NOMO-1 treated with dmso at 0.1 percent for 144 hours (cell line): Measurements from ENCODE around the gene DPYSL4.

Experiments
- DNase-seq: peaks from one replicate; lab custom pipeline; 2025; ENCODE audit not compliant: unreplicated experiment; lab: John Stamatoyannopoulos, UW

DPYSL4 gene

GRCh38 chr10:132193907-132194552, 7.3 kb downstream of the DPYSL4 start:
- DNase-seq, result no peak

DNA sequence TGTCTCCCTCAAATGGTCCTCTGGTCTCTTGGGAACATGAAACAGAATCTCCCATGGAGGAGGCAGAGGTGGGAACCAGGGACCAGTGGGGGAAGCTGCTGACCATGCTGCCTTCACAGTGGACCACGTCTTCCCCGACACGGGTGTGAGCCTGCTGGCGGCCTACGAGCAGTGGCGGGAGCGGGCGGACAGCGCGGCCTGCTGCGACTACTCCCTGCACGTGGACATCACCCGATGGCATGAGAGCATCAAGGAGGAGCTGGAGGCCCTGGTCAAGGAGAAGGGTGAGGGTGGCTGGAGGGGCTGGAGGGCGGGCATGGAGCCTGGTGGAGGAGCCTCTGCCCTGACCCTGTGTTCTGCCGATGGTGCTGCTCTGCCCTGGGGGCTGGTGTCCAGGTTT, 8.0 kb downstream of the DPYSL4 start:
- no peak for DNase-seq

DNA sequence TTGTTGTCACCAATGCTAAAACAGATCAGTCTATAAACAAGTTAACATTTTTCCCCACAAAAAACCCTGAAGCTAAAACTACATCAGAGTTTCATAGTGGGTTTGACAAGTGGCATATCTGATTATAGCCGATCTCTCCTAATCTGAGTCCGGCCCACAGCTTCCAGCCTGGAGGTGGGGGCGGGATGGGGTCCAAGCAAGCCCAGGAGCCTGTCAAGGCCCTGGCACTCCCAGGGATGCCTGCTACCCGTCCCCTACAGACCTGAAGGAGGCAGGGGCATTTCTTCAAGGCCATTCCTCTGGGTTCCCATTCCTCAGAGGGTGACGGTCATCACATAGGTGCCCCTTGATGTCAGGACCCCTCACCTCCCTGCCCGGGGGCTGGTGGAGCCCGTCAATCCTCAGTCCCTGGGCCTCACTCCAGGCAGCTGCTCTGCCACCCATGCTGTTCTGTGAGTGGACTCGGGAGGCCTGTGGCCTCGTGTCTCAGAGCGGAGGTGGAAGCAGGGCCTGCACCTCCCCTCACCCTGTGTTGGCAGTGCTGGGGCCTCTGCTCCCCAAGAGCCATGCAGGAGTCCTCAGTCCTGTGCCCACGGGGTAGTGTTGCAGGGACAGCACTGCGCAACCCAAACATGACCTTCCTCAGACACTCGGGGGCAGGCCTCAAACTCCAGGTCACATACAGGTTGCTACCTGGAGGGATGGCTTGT, 8.8 kb downstream of the DPYSL4 start:
- no peak for DNase-seq

DNA sequence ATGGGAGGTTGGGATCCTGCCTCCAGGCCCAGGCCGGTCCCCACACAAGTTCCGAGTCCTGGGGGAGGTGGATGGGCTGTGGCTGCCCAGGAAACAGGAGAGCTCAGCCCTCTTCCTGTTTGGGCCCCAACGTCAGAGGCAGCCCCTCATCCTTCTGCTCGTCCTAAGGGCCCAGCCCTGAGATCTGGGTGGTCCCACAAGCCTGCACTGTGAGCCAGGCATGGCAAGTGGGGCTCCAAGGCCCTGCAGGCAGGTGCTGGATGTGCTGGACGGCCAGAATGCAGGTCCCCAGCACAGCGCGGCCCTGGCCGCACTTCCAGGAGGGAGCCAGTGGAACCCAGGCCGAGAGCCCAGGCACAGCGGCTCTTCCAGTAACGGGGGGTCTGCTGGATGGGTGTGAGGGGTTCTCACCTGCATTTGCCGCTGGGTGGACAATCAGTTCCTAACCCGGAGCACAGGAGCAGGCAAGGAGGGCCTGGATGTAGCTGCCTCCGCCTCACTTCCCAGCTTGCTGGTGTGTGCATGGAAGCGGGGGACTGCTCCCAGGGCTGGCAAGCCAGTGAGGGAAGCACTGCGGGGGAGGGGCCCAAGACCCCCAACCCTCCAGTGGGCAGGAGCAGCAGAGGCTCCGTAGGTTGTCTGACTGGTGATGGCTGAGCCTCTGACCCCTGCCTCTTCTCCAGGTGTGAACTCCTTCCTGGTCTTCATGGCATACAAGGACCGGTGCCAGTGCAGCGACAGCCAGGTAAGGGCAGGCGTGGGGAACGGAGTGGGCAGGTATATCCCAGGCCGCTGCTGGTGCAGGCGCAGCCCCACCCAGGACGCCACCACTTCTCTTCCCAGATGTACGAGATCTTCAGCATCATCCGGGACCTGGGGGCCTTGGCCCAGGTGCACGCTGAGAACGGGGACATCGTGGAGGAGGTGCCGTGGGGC, 9.7 kb downstream of the DPYSL4 start:
- no peak for DNase-seq

DNA sequence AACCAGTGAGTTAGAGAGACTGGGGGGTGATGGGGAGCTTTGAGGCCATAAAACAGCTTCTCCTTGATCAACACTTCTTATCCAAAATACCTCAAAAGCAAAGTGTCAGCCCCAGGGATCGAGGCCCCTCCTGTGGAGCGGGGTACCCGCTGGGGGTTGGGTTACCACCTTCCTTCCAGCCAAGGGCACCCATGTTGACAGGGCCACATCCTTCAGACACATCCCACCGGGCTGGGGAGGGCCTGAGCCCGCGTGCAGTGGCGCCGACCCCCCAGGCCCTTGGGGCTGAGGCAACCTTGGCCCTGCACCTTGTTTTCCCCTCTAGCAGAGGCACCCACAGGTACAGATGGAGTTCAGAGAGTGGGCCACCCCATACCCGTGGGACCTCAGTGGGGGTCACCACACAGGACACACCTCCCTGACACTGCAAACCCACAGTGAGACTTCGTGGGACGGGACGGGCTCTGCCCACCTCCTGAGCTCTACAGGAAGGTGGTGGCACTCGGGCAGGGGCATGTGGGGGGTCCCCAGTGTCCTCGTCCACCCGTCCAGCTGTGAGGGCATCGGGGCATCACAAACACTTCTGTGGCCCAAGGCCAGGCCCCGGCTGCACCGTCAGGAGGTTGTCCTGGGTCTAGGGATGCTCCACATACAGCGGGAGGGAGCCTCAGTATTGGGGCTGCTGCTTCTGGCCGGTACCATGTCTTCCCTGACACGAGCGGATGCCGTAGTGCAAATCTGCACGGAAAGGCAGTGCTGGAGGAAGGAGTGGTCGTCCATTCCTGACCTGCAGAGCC, 10.7 kb downstream of the DPYSL4 start:
- no peak for DNase-seq

- DNase-seq, result no peak
Measured at GRCh38 chr10:132198068-132198370, 11.3 kb downstream of the DPYSL4 start.

GRCh38 chr10:132198381-132199181, 11.8 kb downstream of the DPYSL4 start:
- no peak for DNase-seq

DNA sequence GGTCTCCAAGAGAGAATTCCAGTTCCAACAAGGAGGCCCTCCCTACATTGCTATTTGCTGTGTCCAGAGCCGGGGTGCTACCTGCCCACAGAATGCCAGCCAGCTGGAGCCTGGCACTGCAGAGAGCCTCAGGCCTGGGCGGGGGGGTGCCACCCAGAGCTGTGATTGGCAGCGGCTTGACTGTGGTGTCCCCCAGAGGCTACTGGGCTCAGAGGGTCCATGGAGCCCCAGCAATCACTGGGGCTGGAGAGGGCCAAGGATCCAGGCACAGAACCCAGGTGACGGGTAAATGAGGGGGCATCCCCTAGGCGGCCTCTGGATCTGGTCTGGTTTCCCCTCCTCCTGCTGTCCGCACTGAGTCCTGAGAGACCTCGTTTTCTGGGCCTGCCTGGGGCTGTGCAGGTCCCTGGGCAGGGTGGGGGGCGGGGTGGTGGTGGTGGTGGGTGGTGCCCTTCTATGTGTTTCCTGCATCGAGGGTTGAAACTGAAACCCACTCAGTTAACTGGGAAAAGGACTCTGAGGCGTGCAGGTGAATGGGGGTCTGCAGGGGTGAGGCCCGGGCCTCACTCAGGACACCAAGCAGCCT, 12.6 kb downstream of the DPYSL4 start:
- DNase-seq, result no peak

DNA sequence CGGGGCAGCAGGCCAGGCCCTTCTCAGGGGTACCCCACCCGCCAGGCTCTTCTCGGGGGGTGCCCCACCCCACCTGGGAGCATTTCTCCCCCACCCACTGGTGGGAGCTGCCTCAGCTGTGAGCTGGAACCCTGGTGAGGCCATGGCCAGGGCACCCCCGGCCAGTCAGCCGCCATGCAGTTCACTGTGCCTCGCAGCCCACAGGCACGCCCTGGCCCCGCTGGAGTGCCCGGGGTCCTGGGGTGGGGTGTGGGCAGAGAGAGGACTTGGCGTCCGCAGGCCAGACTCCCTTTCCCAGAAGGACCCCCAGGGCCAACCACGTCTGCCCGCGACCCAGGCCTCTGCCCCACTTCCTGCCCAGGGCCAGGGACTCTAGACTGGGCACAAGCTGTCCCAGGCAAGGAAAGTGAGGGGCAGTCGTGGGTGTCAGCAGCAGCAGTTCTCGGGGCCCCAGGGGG, 13.1 kb downstream of the DPYSL4 start:
- no peak for DNase-seq

DNA sequence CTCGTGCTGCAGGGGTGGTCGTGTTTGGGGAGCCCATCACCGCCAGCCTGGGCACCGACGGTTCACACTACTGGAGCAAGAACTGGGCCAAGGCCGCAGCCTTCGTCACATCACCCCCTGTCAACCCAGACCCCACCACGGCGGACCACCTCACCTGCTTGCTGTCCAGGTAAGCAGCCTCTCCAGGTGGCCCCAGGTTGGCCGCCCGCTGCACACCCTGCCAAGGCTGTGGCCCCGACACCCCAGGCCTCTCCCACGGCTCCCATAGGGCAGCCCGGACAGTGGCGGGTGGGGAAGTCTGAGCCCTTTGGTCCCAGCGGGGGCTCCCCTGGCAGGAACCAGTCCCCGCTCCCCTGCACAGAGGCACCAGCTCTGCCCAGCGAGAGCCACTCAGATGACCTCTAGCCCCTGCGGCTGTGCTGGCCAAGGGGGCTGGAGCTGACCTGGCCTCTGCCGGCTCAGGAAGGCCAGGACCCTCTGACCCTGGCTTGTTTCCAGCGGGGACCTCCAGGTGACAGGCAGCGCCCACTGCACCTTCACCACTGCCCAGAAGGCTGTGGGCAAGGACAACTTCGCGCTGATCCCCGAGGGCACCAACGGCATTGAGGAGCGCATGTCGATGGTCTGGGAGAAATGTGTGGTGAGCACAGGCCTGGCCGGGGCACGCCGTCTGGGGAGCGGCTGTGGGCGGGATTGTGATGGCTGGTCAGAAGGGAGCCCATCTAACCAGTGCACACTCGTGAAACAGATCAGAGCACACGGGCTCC, 13.8 kb downstream of the DPYSL4 start:
- no peak for DNase-seq

DNA sequence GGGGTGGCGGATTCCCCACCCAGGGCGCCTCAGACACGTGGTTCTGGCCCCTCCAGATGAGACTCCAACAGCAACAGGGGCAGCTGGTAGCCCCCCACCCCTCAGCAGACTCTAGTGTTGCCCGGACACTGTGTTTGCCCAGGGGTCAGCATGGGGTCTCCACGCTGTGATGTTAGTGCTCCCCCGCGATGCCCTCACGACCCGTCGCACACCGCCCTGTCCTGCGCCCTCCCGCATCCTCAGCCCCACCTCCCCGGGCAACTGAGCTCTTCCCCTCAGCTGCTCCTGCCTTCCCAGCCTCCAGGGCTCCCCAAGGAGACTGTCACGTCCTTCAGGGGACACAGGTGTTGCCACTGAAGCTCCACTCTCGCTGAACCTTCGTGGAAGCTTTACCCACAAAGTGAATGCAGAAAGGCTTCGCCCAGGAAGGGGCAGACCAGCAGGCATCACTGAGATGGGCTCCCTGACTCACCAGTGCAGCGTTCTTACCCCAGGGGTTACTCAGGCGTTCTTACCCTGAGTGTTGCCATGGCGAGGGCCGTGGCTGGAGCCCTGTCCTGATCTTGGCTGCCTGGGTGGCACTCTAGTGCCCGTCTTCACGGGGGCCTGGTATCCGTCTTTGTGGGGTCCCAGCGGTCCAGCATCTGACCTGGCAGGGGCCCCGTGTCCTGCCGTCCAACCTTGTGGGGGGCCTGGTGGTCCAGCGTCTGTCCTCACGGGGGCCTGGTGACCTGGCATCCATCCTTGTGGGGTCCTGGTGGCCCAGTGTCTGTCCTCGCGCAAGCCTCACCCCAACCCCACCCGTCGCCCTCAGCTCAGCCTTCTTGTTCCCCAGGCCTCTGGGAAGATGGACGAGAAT, 14.6 kb downstream of the DPYSL4 start:
- DNase-seq, result no peak

DNA sequence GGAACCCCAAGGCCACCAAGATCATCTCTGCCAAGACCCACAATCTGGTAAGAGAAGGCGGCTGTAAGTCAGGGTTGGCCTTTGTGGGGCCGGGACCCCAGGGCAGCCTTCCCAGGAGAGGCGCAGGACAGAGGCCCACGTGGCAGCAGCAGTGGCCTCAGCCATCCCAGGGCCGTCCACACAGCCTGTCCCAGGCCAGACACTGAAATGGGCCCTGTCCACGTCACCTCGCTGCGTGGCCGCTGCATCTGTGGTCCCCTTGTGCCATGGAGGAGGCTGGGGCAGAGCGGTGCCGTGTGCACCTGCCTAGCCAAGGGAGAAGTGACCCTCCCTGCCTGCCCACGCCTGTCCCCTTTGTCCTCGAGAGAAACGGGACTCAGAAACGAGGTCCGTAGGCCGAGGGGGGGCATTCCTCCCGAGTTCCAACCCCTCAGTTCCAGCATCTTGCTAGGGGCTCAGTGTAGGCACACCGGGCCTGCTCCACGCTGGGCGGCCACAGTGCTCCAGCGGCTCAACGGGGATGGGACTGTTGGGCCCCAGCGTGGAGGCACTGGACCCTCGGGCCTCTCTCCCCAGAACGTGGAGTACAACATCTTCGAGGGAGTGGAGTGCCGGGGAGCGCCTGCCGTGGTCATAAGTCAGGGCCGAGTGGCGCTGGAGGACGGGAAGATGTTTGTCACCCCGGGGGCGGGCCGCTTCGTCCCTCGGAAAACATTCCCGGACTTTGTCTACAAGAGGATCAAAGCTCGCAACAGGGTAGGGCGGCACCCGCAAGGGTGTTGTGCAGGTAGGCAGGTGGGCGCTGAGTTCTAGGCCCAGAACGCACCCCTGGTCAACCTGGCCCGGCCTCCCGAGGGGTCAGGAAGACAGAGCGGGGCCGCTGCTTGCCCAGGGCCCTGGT, 15.6 kb downstream of the DPYSL4 start:
- no peak for DNase-seq

- no peak for DNase-seq
Measured at GRCh38 chr10:132203256-132204077, 16.7 kb downstream of the DPYSL4 start.

- no peak for DNase-seq
Measured at GRCh38 chr10:132204078-132204780, 17.5 kb downstream of the DPYSL4 start.

DNA sequence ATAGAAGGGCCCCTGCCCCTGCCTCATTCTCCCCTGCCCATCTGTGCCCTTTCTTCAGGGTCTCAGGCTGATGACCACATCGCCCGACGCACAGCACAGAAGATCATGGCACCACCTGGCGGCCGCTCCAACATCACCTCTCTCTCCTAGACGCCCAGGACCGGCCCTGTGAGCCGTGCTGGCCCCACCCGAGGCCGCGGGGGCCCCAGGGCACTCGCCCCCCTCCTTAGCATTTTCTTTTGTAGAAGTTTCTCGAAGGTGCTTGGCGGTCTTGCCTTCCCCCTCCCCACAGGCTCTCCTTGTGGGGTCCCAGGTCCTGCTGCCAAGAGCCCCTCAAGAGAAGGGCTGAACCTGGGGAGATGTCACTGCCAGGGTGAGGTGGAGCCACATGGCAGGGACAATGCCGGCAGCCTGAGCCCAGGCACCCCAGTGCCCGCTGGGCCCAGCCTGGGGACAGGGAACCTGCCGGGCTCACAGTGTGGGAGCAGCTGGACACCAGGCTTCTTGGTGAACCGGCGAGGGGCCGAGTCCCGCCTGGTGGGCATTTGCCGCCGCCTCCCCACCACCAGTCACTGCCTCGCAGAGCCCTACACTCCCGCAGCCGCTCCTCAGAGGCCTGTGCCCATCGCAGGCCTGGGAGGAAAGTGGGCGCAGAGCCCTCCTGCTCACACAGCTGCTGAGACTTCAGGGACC, 18.2 kb downstream of the DPYSL4 start:
- no peak for DNase-seq
